Small intestine (tissue), 7 donors: ENCODE measurements around the gene ASIC2. TPM values are rescaled to one million over a fixed set of nuclear protein-coding genes. Genes with fewer than 3 reads are reported as not detected.

Source experiments
- DNase-seq, 2 donors: peaks; one replicate each; pipeline versions ENCODE4 v3.0.0 to v3.0.0-alpha.2; 2013
- FAIRE-seq: peaks from 2 replicates; lab custom pipeline; 2012; peaks lifted over from hg19 to GRCh38; lab: Jason Lieb, UNC
- H3K27ac ChIP-seq, 3 donors: one replicate each; pipeline ENCODE4 v1.5.1; 2013; ENCODE audit warnings: low read length in 2 of 3, mild to moderate bottlenecking in 2 of 3, control low read depth in 1 of 3, inconsistent platforms in 1 of 3, low read depth in 1 of 3, moderate library complexity in 1 of 3
- H3K27me3 ChIP-seq, 3 donors: one replicate each; pipeline ENCODE4 v1.6.1; 2013; ENCODE audit warnings: low read length in 3 of 3, inconsistent platforms in 1 of 3; ENCODE audit not compliant: control insufficient read depth in 3 of 3, insufficient read depth in 3 of 3
- H3K36me3 ChIP-seq, 3 donors: one replicate each; pipeline ENCODE4 v1.6.1; 2013; ENCODE audit warnings: low read length in 3 of 3, inconsistent platforms in 1 of 3, low read depth in 1 of 3, mild to moderate bottlenecking in 1 of 3, moderate library complexity in 1 of 3; ENCODE audit not compliant: control insufficient read depth in 3 of 3, insufficient read depth in 2 of 3
- H3K4me1 ChIP-seq, 3 donors: one replicate each; pipeline ENCODE4 v1.6.1; 2013; ENCODE audit warnings: low read length in 2 of 3, inconsistent platforms in 1 of 3, low read depth in 1 of 3, mild to moderate bottlenecking in 1 of 3, moderate library complexity in 1 of 3; ENCODE audit not compliant: control insufficient read depth in 3 of 3, insufficient read depth in 2 of 3
- H3K4me3 ChIP-seq, 3 donors: one replicate each; pipeline ENCODE4 v1.5.1; 2013; ENCODE audit warnings: low read length in 3 of 3, control low read depth in 1 of 3, inconsistent platforms in 1 of 3, low read depth in 1 of 3, mild to moderate bottlenecking in 1 of 3, moderate library complexity in 1 of 3
- H3K9me3 ChIP-seq, 2 donors: one replicate each; pipeline ENCODE4 v1.6.1; 2013; ENCODE audit warnings: low read depth in 1 of 2, low read length in 1 of 2; ENCODE audit not compliant: control insufficient read depth in 2 of 2, insufficient read depth in 1 of 2
- WGBS, 3 donors: extraction: QIAGEN DNeasy Blood & Tissue Kit; methylation state at CpG; one replicate each; pipeline ENCODE4 v1.1.7; 2013; 5-methylcytosine and 5-hydroxymethylcytosine counted together
- polyA plus RNA-seq, 4 donors: library from polyadenylated mRNA; stranded (reverse) in 3 of 4; unstranded in 1 of 4; fragments of 200-250 nt in 3 of 4; fragments of 120-200 nt in 1 of 4; gene quantifications; one replicate each; pipeline versions ENCODE4 v1.2.1 to v1.2.3, GENCODE V29; 2013
- donor health status: healthy with polysubstance abuse.
- donor health status: control.
- donor health status: control.
- donor health status: Bipolar disorder and iron deficiency.
- donor health status: healthy.

Gene ASIC2
- polyA plus RNA-seq, 4 donors: 1.5 to 14.4 TPM; not detected in 2

- no peak for FAIRE-seq
- Histone ChIP-seq H3K4me3 (no peak overlapping the region), H3K36me3 (peaks cover 0 to 8% (median 0%) of the 10 kb centered on the region in 3 donors), H3K9me3 (peaks cover 0 to 2% of the 10 kb centered on the region in 2 donors), H3K27me3 (no peaks in the 10 kb centered on the region), H3K27ac (no peak overlapping the region), H3K4me1 (no peaks in the 10 kb centered on the region)
- WGBS, 3 donors: 84 to 89% (median 87%) methylated on average over 13 of the region's 13 CpGs
- DNase-seq: no peak
These were observed 177.0 kb downstream of the ASIC2 start for GRCh38 chr17:33116021-33116551.

- WGBS, 3 donors: 83 to 91% (median 89%) methylated on average over 5 of the region's 5 CpGs
- FAIRE-seq (no peak), DNase-seq (no peak)
- Histone ChIP-seq H3K9me3 (peaks cover 0 to 2% of the 10 kb centered on the region in 2 donors), H3K27ac (no peak overlapping the region), H3K4me3 (no peak overlapping the region), H3K27me3 (no peaks in the 10 kb centered on the region), H3K36me3 (peaks cover 0 to 10% (median 0%) of the 10 kb centered on the region in 3 donors), H3K4me1 (no peaks in the 10 kb centered on the region)
These were observed 177.7 kb downstream of the ASIC2 start for GRCh38 chr17:33115366-33115765.

GRCh38 chr17:33113991-33114370 lies 179.1 kb downstream of the ASIC2 start:
- H3K36me3 ChIP-seq: peaks cover 0 to 10% (median 0%) of the 10 kb centered on the region in 3 donors
- DNase-seq (no peak), FAIRE-seq (no peak)
- no peaks in the 10 kb centered on the region for H3K27me3 ChIP-seq
- H3K4me3 ChIP-seq: no peak overlapping the region
- H3K9me3 ChIP-seq: peaks cover 0 to 2% of the 10 kb centered on the region in 2 donors
- WGBS, 3 donors: 73 to 76% (median 73%) methylated on average over 3 of the region's 3 CpGs
- no peaks in the 10 kb centered on the region for H3K4me1 ChIP-seq
- no peak overlapping the region for H3K27ac ChIP-seq

- Histone ChIP-seq H3K27me3 (no peaks in the 10 kb centered on the region), H3K36me3 (peaks cover 0 to 13% (median 0%) of the 10 kb centered on the region in 3 donors), H3K9me3 (peaks cover 0 to 2% of the 10 kb centered on the region in 2 donors), H3K27ac (no peak overlapping the region), H3K4me1 (no peaks in the 10 kb centered on the region), H3K4me3 (no peak overlapping the region)
- DNase-seq: no peak
- 59 to 66% (median 60%) methylated on average over 6 of the region's 6 CpGs for WGBS, 3 donors
- FAIRE-seq: no peak
These were observed 179.7 kb downstream of the ASIC2 start for GRCh38 chr17:33113276-33113990.

GRCh38 chr17:33112763-33113162 lies 180.3 kb downstream of the ASIC2 start:
- Histone ChIP-seq H3K4me3 (no peak overlapping the region), H3K9me3 (peaks cover 0 to 2% of the 10 kb centered on the region in 2 donors), H3K27me3 (no peaks in the 10 kb centered on the region), H3K27ac (no peak overlapping the region), H3K36me3 (peaks cover 0 to 14% (median 0%) of the 10 kb centered on the region in 3 donors), H3K4me1 (no peaks in the 10 kb centered on the region)
- no peak for FAIRE-seq
- WGBS, 3 donors: 66 to 82% (median 77%) methylated on average over 4 of the region's 4 CpGs
- DNase-seq: no peak

- WGBS, 3 donors: 75 to 85% (median 78%) methylated on average over 5 of the region's 5 CpGs
- DNase-seq (no peak), FAIRE-seq (no peak)
- peaks cover 0 to 2% of the 10 kb centered on the region in 2 donors for H3K9me3 ChIP-seq
- H3K4me3 ChIP-seq: no peak overlapping the region
- H3K4me1 ChIP-seq: no peaks in the 10 kb centered on the region
- no peak overlapping the region for H3K27ac ChIP-seq
- peaks cover 0 to 14% (median 0%) of the 10 kb centered on the region in 3 donors for H3K36me3 ChIP-seq
- no peaks in the 10 kb centered on the region for H3K27me3 ChIP-seq
These were observed 183.6 kb downstream of the ASIC2 start for GRCh38 chr17:33109336-33110072.

GRCh38 chr17:33106525-33107165 lies 186.4 kb downstream of the ASIC2 start:
- no peaks in the 10 kb centered on the region for H3K4me1 ChIP-seq
- peaks cover 0 to 10% (median 0%) of the 10 kb centered on the region in 3 donors for H3K36me3 ChIP-seq
- WGBS, 3 donors: 71 to 89% (median 73%) methylated on average over 6 of the region's 6 CpGs
- FAIRE-seq (no peak), DNase-seq (no peak)
- no peaks in the 10 kb centered on the region for H3K27me3 ChIP-seq
- H3K4me3 ChIP-seq: no peak overlapping the region
- no peak overlapping the region for H3K27ac ChIP-seq
- peaks cover 0 to under 1% of the 10 kb centered on the region in 2 donors for H3K9me3 ChIP-seq

- no peaks in the 10 kb centered on the region for H3K4me1 ChIP-seq
- no peak for DNase-seq
- no peak overlapping the region for H3K4me3 ChIP-seq
- H3K27ac ChIP-seq: no peak overlapping the region
- no peak for FAIRE-seq
- no peaks in the 10 kb centered on the region for H3K27me3 ChIP-seq
- no peaks in the 10 kb centered on the region for H3K9me3 ChIP-seq
- H3K36me3 ChIP-seq: peaks cover 0 to 6% (median 0%) of the 10 kb centered on the region in 3 donors
- 55 to 85% (median 72%) methylated on average over 3 of the region's 3 CpGs for WGBS, 3 donors
These were observed 187.2 kb downstream of the ASIC2 start for GRCh38 chr17:33105911-33106310.
